ENCODE results near the gene APOE. TPM values are rescaled to one million over a fixed set of nuclear protein-coding genes. Genes with fewer than 3 reads are reported as not detected.

The APOE gene
- total RNA-seq: 21.0 and 25.3 TPM in 2 replicates

GRCh38 chr19:44905437-44906160 lies at the start of gene APOE:
Gene APOE, plus strand, starts transcription at chr19:44905796. Its CDS starts 829 bp downstream, at chr19:44906625.

DNA sequence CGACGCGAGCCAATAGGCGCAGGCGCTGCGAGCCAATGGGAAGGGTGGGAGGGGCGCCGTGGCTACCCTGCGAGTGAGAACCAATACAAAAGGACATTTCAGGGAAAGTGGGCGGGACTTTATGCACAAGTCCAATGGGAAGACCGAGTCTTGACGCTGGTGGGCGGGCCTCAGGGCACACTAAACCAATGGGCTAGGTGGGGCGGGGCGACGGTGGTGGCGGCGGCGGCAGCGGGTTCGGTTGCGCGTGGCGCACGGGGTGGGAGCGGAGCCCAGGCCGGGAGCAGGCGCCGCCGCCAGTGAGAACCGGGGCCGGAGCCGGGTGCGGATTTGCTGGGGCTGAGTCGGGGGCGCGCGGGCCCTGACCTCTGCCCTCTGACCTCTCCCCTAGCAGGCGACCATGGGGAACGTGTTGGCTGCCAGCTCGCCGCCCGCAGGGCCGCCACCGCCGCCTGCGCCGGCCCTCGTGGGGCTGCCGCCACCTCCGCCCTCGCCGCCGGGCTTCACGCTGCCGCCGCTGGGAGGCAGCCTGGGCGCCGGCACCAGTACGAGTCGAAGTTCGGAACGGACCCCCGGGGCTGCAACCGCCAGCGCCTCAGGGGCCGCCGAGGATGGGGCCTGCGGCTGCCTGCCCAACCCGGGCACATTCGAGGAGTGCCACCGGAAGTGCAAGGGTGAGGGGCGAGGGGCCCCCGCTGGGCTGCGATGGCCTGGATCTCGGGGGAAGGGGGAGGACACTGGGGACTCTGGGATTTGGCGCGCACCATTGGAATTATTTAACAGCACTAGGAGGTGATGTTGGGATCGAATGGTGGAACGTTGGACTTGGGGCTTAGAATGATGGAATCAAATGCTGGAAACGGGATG lies 14.3 kb upstream of the APOE start, which contains the start of gene TOMM40:
Gene TOMM40 (plus strand): TSS at position 239 of the 867 bp plus-strand sequence. CDS start 162 bp downstream, at position 401.

GRCh38 chr19:44914433-44915206 lies 9.0 kb downstream of the APOE start, which contains the start of gene APOC1:
Gene APOC1, plus strand, starts transcription at chr19:44914608. Its CDS starts 284 bp downstream, at chr19:44914892.

DNA sequence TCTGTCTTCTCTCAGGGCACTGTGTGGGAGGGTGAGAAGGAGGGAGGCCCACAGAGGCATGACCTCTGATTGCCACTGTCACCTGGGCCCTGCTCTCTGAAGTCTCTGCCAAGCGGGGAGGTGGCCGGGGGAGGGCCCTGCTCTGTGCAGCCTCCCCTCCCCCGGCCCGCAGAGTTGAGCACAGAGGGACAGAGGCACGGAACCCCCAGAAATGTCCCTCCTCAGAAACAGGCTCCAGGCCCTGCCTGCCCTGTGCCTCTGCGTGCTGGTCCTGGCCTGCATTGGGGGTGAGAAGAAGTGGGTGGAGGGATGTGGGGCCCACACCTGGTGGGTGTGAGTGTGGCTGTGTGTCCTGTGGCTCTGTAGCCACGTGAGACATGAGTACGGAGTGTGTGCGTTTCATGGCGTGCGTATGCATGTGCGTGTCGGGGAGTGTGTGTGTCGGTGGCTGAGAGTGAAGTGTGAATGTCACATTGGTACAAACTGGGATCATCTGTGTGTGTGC lies 36.5 kb downstream of the APOE start, which contains the start of gene APOC4:
Gene APOC4 (plus strand): TSS at position 171 of the 505 bp plus-strand sequence. CDS start 41 bp downstream, at position 212.

GRCh38 chr19:44954649-44955504 lies 49.3 kb downstream of the APOE start, which contains the start of gene CLPTM1:
Gene CLPTM1, plus strand, starts transcription at chr19:44955380. Its CDS starts 16 bp downstream, at chr19:44955396.

Other genes starting within 250 kb of the APOE start
- 2.7 and 3.3 TPM in 2 replicates for gene CEACAM19, start 234.3 kb upstream of the APOE start, total RNA-seq
- not detected in 2 replicates for gene CEACAM16, start 206.6 kb upstream of the APOE start, total RNA-seq
- gene BCL3, start 157.1 kb upstream of the APOE start, total RNA-seq: 35.6 and 48.8 TPM in 2 replicates
- gene CBLC, start 127.9 kb upstream of the APOE start, total RNA-seq: 0.50 and 1.9 TPM in 2 replicates
- 17.1 and 18.3 TPM in 2 replicates for gene BCAM, start 96.7 kb upstream of the APOE start, total RNA-seq
- 117 TPM in 2 replicates for gene NECTIN2, start 59.5 kb upstream of the APOE start, total RNA-seq
- gene TOMM40, start 14.5 kb upstream of the APOE start, total RNA-seq: 82.2 and 93.8 TPM in 2 replicates
- gene APOC1, start 8.8 kb downstream of the APOE start, total RNA-seq: 15.8 and 15.9 TPM in 2 replicates
- not detected in 2 replicates for gene APOC4, start 36.4 kb downstream of the APOE start, total RNA-seq
- gene APOC2, start 40.3 kb downstream of the APOE start, total RNA-seq: not detected in 2 replicates
- 53.2 and 62.5 TPM in 2 replicates for gene CLPTM1, start 49.6 kb downstream of the APOE start, total RNA-seq
- gene RELB, start 95.7 kb downstream of the APOE start, total RNA-seq: 9.9 and 11.6 TPM in 2 replicates
- 34.9 and 46.4 TPM in 2 replicates for gene CLASRP, start 133.2 kb downstream of the APOE start, total RNA-seq
- 0.17 and 0.45 TPM in 2 replicates for gene ZNF296, start 170.7 kb downstream of the APOE start, total RNA-seq
- 34.6 and 45.5 TPM in 2 replicates for gene GEMIN7, start 173.5 kb downstream of the APOE start, total RNA-seq
- gene PPP1R37, start 187.4 kb downstream of the APOE start, total RNA-seq: 28.7 and 30.3 TPM in 2 replicates